GM19455 (cell line): Measurements from ENCODE around the gene CCDC14.
"Not testable (repeated sequence)": the region's sequence is repeated elsewhere in the genome, so short reads cannot be mapped to it uniquely, and the experiment has no call there.

Experiments used
- ATAC-seq: cut with Tn5 transposase; IDR thresholded peaks from one replicate; pipeline ENCODE4 v1.9.1; 2021; ENCODE audit not compliant: unreplicated experiment

Gene CCDC14

DNA sequence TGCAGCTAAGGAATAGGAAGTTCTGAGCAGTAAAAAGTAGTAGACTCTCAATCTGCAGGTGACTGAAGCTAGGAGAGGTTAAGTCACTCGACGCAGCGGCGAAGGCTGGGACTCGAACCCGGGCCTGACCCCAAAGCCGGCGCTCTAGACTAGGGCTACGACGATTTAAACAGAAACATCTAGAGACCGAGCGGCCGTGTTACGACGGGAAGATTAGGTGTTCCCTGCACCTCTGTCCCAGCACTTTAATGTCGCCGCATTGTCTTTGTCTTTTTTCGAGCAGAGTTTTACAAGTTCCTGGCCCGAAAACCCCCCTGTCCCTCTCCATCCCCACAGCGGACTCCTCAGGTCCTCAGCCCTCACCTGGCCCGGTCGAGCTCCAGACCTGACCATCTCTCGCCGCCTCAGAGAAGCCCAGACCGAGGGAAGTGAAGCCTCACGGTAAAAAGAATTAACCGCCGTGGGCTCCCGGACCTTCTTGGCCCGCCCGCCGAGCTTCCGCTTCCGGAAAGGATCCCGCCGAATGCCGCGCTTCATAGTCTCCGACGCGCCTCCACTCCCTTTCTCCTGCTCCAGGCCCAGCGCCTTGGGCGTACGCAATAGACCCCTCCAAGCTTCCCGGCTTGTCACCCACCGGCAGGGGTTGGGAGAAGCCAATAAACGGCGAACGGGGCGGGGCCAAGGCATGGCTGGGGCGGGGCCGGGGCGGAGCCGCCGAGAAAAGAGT lies at the start of gene CCDC14:
Gene CCDC14 (minus strand): TSS at position 449 of the 727 bp plus-strand sequence. CDS start 56 bp downstream, at position 393.
- peak; percentile 89 for ATAC-seq

- ATAC-seq: not testable (repeated sequence)
Measured at GRCh38 chr3:124008321-124008720, 47.3 kb upstream of the CCDC14 start.

DNA sequence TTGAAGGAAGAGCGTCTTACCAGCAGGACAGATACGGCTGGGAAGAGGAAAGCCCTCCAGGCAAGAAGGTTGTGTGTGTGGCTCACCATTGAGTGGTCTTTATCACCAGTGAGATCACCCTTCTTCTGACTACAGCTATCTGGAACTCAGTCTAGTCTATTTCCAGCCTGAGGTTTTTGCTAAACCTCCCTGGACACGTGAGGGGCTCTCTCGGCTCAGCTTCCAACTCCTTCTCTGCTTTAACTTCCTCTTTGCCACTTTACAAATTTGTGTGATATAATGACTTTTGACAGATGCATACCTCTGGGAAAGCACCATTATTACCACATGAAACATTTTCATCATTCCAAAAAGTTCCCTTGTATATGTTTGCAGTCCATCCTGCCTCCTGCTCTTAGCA lies 46.2 kb upstream of the CCDC14 start:
- no peak for ATAC-seq

GRCh38 chr3:124002405-124003079 lies 41.5 kb upstream of the CCDC14 start:
- not testable (repeated sequence) for ATAC-seq

GRCh38 chr3:124001366-124001765 lies 40.3 kb upstream of the CCDC14 start:
- not testable (repeated sequence) for ATAC-seq

- no peak for ATAC-seq
Measured at GRCh38 chr3:123997543-123997942, 36.5 kb upstream of the CCDC14 start.

DNA sequence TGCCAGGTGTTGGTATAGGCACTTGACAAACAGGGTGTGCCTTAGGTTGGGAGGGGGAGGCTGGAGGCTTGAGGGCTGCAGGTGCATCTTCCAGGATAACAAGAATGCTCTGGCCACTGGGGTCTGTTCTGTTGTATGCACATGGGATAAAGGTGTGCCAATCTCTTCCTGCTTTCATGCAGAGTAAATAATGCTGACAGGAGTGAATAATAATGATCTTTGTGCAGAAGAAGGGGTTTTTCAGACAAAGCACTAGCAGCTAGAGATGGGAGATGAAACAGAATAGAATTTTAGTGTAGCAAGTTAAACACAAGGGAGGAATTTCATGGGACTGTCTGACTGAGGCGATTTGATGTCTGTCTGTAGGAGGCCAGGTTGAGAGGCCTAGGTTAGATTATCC lies 32.8 kb upstream of the CCDC14 start:
- ATAC-seq: no peak

GRCh38 chr3:123991730-123992588 lies 30.9 kb upstream of the CCDC14 start, which contains the start of gene ROPN1:
Gene ROPN1 (minus strand): TSS chr3:123992124. CDS start chr3:123980481, 11,643 bp downstream.
- not testable (repeated sequence) for ATAC-seq

DNA sequence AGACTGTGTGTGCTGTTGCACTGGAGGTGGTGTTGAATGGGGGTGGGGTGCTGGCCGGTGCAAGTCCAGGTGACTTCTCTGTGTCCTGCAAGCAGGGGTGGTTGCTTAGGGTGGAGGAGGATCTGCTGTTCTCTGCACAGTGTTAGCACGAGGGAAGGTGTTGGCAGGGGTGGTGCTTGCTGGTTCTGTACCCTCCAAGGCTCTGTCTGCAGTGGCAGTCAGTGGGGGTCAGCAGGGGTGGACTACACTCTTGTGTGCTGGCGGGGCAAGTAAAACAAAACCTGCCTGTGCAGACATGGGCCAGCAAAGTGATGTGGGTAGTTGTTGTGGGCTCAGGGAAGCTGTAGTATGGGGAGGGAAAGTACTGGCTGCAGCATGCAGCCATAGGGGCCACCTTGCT lies 25.4 kb upstream of the CCDC14 start:
- no peak for ATAC-seq

- no peak for ATAC-seq
Measured at GRCh38 chr3:123984957-123985356, 23.9 kb upstream of the CCDC14 start.

- ATAC-seq: no peak
Measured at GRCh38 chr3:123984350-123984749, 23.3 kb upstream of the CCDC14 start.

DNA sequence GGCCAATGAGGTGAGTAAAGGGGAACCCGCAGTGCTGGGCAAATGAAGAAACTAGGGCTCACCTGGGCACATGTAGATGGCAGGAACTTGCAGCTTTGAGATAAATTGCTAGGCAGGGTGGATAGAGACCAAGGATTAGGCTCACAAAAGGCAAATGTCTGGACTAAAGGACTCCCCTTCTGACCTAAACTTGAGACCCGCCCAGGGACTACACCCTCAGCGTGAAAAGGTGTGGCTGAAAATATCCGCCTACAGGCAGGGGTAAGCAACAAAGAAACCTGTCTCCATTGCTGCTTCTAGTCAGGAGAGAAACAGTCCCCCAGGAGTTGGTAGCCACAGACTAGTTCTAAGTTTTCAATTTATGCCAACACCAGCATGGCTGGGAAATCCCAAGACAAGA lies 20.3 kb upstream of the CCDC14 start:
- not testable (repeated sequence) for ATAC-seq

- ATAC-seq: no peak
Measured at GRCh38 chr3:123980539-123980938, 19.5 kb upstream of the CCDC14 start.

DNA sequence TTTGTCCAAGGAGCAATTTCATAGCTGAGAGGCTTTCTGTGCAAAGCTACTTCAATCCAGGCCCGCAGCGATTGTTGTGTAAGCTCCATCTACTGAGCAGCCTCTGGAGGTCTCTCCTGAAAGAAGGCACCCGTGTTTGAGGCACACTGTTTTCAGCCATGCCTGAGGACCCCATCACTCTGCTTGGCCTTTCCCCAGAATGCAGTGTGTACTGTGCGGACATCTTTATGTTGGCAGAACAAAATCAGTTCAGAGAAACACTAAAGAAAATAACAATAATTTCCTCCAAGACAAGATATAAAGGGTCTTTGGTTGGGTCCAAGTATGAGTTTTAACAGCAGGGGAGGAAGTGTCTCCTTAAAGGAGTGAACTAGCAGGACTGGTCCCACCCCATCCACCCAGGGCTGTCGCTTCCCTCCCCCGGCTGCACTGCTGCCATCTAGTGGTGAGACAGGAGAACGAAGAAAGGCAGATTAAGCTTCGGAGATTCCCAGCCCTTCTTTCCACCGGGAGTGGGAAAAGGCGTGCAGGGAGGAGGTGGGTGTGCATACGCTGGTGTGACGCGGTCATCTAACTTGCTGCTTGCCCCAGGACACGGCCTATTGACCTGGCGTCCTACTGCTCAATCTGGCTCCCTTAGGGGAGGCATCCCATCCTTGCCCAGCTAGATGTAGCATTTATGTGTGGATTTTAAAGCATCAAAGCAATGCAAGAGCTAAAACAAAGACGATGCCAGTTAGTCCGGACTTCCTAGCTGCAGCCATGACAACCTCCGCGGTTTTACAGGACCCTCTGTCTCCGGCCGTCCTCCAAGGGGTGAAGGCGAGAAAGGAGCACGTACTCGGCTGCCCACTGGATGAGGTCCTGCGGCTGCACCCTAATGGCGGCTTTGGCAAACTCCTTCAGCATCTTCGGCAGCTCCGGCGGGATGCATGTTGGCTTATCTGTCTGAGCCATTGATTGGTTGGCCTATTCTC lies 18.8 kb upstream of the CCDC14 start:
- not testable (repeated sequence) for ATAC-seq

DNA sequence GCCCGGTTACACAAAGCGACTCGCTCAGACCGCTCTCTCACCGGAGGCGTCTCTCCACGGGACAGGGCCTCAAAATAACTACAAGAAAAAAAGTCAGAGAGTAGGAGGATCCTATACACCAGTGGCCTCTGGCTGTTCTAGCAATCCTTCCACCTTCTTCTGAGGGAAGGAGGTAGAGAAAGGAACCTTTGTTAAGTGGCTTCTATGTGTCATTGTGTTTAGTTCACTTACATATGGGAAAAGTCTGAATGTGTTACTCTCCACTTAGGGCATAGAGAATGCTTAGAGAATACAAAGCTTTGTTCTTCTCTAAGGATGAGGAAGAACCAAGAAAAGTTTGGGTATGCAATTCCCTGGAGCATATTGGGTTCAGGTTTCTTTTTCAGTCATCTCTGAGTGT lies 15.9 kb upstream of the CCDC14 start:
- not testable (repeated sequence) for ATAC-seq

- ATAC-seq: not testable (repeated sequence)
Measured at GRCh38 chr3:123976181-123976898, 15.3 kb upstream of the CCDC14 start.

DNA sequence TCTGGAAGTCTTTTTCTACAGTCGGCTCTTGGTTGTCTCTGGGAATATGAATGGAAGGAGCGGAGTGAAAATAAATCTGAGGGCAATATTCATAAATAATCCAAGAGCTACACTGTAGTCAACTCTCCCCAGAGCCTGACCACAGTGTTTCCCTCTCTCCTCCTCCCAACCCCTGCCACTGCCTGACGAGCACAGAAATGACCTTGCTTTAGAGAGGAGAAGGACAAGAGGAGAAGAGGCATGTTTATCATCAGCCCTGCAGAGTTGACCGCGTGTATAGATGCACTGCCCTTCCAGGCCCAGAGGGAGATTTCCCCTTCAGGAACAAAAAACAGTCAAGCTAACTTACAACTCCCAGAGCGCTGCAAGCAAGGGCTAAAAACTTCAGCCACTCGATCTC lies 14.0 kb upstream of the CCDC14 start:
- ATAC-seq: not testable (repeated sequence)

DNA sequence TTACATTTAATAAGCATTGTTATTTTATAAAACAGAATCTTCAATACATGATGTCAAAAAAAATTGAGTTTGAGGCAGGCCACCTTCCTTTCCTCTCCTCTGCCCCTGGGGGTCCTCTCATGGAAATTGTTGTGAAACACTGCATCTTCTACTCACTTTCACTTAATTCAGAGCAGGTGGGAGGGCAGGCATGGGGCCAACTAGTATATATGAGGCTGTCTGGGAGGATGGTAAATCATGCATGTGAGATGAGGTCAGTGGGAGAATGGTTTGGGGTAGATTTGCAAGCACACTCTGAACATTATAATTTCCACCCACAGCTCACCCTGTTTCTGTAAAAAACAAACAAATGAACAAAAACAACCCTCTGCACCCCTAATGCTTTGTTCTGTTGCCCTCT lies 10.4 kb upstream of the CCDC14 start:
- no peak for ATAC-seq

GRCh38 chr3:123967260-123967659 lies 6.2 kb upstream of the CCDC14 start:
- ATAC-seq: not testable (repeated sequence)
